ENCODE measurements around the gene MGAT3. TPM values are rescaled to one million over a fixed set of nuclear protein-coding genes. Genes with fewer than 3 reads are reported as not detected.

Gene MGAT3
- total RNA-seq, 1 donor from 2014 or later = 12.8 TPM

- Mint-ChIP-seq H3K4me3 (ENCODE audit: unreplicated experiment) (no peak overlapping the region), H3K9me3 (ENCODE audit: unreplicated experiment) (peaks cover 4% of the 10 kb centered on the region), H3K4me1 (ENCODE audit: low read depth, unreplicated experiment) (peaks cover 17% of the 10 kb centered on the region), H3K36me3 (ENCODE audit: unreplicated experiment) (peaks cover under 1% of the 10 kb centered on the region), H3K27me3 (ENCODE audit: unreplicated experiment) (peaks cover 7% of the 10 kb centered on the region), H3K27ac (ENCODE audit: unreplicated experiment) (peak overlapping the region; percentile 75)
- TF ChIP-seq CTCF (IDR thresholded peaks at IDR 0.05; ENCODE audit: partially characterized antibody, unreplicated experiment) = no peak
- DNase-seq = no peak
These were observed 6.4 kb upstream of the MGAT3 start for GRCh38 chr22:39450258-39450955.

DNA sequence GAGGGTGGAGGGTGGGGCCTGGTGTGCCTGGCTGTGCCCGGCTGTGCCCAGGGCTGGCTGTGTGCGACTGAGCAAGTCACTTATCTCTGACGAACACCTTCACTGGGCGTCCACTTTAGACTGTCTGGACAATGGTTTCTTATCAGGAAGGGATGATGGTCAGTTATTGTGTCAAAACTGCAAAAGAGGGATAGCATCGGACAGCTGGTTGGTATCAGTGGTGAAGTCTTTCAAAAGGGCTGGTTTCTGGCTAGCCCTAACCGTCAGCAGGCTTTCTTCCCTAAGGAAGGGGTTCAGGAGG, 4.1 kb upstream of the MGAT3 start:
- Mint-ChIP-seq H3K9me3 (ENCODE audit: unreplicated experiment) (peaks cover 15% of the 10 kb centered on the region), H3K4me3 (ENCODE audit: unreplicated experiment) (no peak overlapping the region), H3K27ac (ENCODE audit: unreplicated experiment) (no peak overlapping the region), H3K4me1 (ENCODE audit: low read depth, unreplicated experiment) (peaks cover 16% of the 10 kb centered on the region), H3K36me3 (ENCODE audit: unreplicated experiment) (peaks cover 5% of the 10 kb centered on the region), H3K27me3 (ENCODE audit: unreplicated experiment) (peaks cover 16% of the 10 kb centered on the region)
- DNase-seq = no peak
- TF ChIP-seq CTCF (IDR thresholded peaks at IDR 0.05; ENCODE audit: partially characterized antibody, unreplicated experiment) = no peak

GRCh38 chr22:39453765-39454378, 2.9 kb upstream of the MGAT3 start:
- no peak overlapping the region for H3K27ac Mint-ChIP-seq (ENCODE audit: unreplicated experiment)

GRCh38 chr22:39454385-39454871, 2.4 kb upstream of the MGAT3 start:
- no peak for DNase-seq
- Mint-ChIP-seq H3K27me3 (ENCODE audit: unreplicated experiment) (peaks cover 21% of the 10 kb centered on the region), H3K36me3 (ENCODE audit: unreplicated experiment) (peaks cover 5% of the 10 kb centered on the region), H3K9me3 (ENCODE audit: unreplicated experiment) (peaks cover 15% of the 10 kb centered on the region), H3K27ac (ENCODE audit: unreplicated experiment) (no peak overlapping the region), H3K4me1 (ENCODE audit: low read depth, unreplicated experiment) (peaks cover 19% of the 10 kb centered on the region), H3K4me3 (ENCODE audit: unreplicated experiment) (no peak overlapping the region)
- TF ChIP-seq CTCF (IDR thresholded peaks at IDR 0.05; ENCODE audit: partially characterized antibody, unreplicated experiment) = no peak

More at GRCh38 chr22:39453765-39454378, 2.9 kb upstream of the MGAT3 start:
- Mint-ChIP-seq H3K36me3 (ENCODE audit: unreplicated experiment) (peaks cover 5% of the 10 kb centered on the region), H3K4me3 (ENCODE audit: unreplicated experiment) (no peak overlapping the region), H3K27me3 (ENCODE audit: unreplicated experiment) (peaks cover 21% of the 10 kb centered on the region), H3K9me3 (ENCODE audit: unreplicated experiment) (peaks cover 15% of the 10 kb centered on the region), H3K4me1 (ENCODE audit: low read depth, unreplicated experiment) (peaks cover 19% of the 10 kb centered on the region)
- no peak for DNase-seq
- TF ChIP-seq CTCF (IDR thresholded peaks at IDR 0.05; ENCODE audit: partially characterized antibody, unreplicated experiment) = no peak

- DNase-seq = peak; percentile 59
- H3K4me1 Mint-ChIP-seq (ENCODE audit: low read depth, unreplicated experiment) = peaks cover 11% of the 10 kb centered on the region
- no peak for TF ChIP-seq CTCF (IDR thresholded peaks at IDR 0.05; ENCODE audit: partially characterized antibody, unreplicated experiment)
- peaks cover 18% of the 10 kb centered on the region for H3K27me3 Mint-ChIP-seq (ENCODE audit: unreplicated experiment)
- H3K27ac Mint-ChIP-seq (ENCODE audit: unreplicated experiment) = no peak overlapping the region
- H3K36me3 Mint-ChIP-seq (ENCODE audit: unreplicated experiment) = peaks cover 5% of the 10 kb centered on the region
- peaks cover 14% of the 10 kb centered on the region for H3K9me3 Mint-ChIP-seq (ENCODE audit: unreplicated experiment)
- H3K4me3 Mint-ChIP-seq (ENCODE audit: unreplicated experiment) = no peak overlapping the region
These were observed 365 bp downstream of the MGAT3 start for GRCh38 chr22:39457198-39457555.

Data from glutamatergic neuron (in vitro differentiated cells).